ENCODE results near the gene FNTB.

DNA sequence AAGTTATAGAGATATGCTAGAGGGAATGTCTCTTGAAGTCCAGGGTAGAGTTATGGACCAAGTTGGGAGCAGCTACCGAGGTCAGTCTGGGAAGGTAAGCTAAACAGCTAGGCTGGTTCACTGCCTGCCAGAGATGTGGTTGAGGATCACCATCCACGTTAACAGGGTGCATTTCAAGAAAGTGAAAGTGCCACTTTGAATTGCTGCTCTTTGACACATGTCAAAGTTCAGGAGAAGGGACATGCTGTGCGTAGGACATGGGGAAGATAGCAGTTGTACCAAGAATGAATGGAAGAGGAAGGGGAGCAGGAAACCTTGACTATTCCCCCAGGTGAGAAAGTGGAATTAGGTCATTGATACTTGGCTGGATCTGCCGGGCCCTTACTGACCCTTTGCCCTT lies 66.1 kb downstream of the FNTB start:
- TF ChIP-seq, protein P1, sequence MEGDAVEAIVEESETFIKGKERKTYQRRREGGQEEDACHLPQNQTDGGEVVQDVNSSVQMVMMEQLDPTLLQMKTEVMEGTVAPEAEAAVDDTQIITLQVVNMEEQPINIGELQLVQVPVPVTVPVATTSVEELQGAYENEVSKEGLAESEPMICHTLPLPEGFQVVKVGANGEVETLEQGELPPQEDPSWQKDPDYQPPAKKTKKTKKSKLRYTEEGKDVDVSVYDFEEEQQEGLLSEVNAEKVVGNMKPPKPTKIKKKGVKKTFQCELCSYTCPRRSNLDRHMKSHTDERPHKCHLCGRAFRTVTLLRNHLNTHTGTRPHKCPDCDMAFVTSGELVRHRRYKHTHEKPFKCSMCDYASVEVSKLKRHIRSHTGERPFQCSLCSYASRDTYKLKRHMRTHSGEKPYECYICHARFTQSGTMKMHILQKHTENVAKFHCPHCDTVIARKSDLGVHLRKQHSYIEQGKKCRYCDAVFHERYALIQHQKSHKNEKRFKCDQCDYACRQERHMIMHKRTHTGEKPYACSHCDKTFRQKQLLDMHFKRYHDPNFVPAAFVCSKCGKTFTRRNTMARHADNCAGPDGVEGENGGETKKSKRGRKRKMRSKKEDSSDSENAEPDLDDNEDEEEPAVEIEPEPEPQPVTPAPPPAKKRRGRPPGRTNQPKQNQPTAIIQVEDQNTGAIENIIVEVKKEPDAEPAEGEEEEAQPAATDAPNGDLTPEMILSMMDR (IDR thresholded peaks at IDR 0.05; ENCODE audit: poor library complexity), result no peak
- no peak for TF ChIP-seq EZH2 (IDR thresholded peaks at IDR 0.05; ENCODE audit: borderline replicate concordance)
- no peak for TF ChIP-seq EZH2phosphoT487 (IDR thresholded peaks at IDR 0.05; ENCODE audit: low read depth, severe bottlenecking, unreplicated experiment)

All from hepatocyte (in vitro differentiated cells).